Measurements from ENCODE around the gene MARK3. TPM values are rescaled to one million over a fixed set of nuclear protein-coding genes. Genes with fewer than 3 reads are reported as not detected.

The MARK3 gene
- total and polyA plus RNA-seq, 2 of the 4 experiments (the other 2 are of a cell fraction): 78.5 to 80.5 TPM

DNA sequence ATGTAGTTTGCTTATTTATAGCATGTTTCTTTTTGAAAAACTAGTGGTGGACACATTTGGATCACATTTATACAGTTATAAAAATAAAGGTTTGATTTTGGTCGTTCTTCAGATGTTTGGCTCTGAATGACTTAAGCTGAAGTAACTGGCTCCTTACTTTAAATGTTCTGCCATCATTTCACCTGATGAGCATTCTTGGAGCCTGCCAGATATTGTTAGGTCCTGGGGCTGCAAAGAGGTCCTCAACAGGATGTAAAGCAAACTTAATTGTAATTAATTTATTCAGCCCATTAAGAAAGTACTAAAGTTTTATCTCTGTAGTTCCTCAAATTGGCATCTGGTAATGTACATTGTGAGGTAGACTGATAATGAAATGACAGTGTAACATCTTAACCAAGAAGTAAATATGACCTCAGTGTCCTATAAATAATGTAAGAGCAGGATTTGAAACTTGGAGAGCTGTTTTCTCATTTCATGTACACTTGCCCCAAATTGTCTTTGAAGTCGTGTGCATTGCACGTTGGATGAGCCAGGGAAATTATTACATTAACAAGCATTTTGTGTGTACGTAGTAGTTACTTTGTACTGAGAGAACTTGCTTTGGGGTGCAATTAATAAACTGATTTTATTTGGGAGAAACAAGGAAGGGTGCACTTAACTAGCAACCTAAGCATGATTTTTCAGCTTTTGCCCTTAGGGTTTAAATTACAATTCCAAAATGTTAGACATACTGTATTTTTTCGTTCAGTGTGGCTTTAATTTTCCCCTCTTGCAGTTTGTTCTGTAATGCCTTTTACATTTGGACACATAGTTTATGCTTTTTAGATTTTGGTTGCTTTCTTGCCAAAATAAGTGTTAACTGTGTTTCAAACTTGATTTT lies 43.7 kb upstream of the MARK3 start (continued):
- TF ChIP-seq FOS (IDR thresholded peaks at IDR 0.05; ENCODE audit: low read depth, low read length): no peak

DNA sequence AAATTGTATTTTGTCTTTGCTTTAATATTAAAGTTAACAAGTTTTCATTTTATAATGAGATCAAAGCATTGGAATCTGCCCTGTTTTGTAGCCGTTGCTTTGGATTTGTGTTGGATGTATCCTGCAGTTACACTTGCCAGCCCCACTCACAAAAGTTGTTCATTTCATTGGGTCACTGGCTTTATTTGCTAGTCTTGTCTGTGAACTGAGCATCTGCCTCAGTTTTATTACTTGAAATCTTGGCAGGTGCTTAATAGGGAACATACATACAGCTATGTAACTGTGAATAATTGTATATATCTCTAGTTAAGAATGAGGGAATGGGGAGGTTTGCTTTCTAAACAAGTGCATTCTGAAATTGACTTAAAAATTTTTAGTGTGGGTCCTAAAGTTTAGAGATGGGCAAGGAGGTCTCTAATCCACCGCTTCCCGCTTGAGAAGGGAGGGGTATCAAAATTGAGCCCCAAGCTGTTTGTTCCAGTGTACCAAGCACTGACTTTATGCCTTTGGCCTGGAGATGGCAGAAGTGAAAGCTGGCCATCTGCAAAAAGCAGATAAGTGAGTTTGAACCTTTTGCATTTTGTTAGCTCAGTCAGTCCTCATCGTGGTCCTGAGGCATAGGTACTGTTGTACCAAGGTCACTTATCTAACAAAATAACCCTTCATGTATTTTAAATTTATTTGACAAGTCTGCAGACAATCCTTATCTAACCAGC lies 41.9 kb upstream of the MARK3 start:
- Histone ChIP-seq H4K5ac (ENCODE audit: low read depth, low read length) (no peak overlapping the region), H3K79me1 (ENCODE audit: low read depth in 1 of 2, low read length in 2 of 2) (peaks cover 29 to 45% of the 10 kb centered on the region in 2 experiments), H3K18ac (ENCODE audit: low read depth, low read length) (no peak overlapping the region), H3K4me3 (ENCODE audit: insufficient read depth, low read depth, low read length) (no peak overlapping the region), H3K4me1 (ENCODE audit: control insufficient read depth, insufficient read depth, low read length) (no peaks in the 10 kb centered on the region; the same call in 1 of the 2 replicates), H3K9me3 (ENCODE audit: control insufficient read depth, insufficient read depth, low read length) (no peaks in the 10 kb centered on the region), H2BK5ac (ENCODE audit: low read depth, low read length, poor library complexity, severe bottlenecking) (no peak overlapping the region), H3K4me2 (ENCODE audit: low read depth, low read length) (no peak overlapping the region), H4K20me1 (ENCODE audit: insufficient read depth, low read length) (peaks cover 41% of the 10 kb centered on the region), H3K4ac (ENCODE audit: low read depth, low read length) (no peak overlapping the region), H2AFZ (replicated peaks; ENCODE audit: low read length, poor library complexity) (no peak overlapping the region), H3K27ac (ENCODE audit: insufficient read depth, low read length) (no peak overlapping the region), H3K23ac (ENCODE audit: low read depth, low read length) (no peak overlapping the region), H3K9me1 (ENCODE audit: insufficient read depth, low read length) (peaks cover 3% of the 10 kb centered on the region; the same call in 1 of the 2 replicates), H4K91ac (ENCODE audit: insufficient read depth, low read depth, low read length) (no peak overlapping the region), H4K8ac (ENCODE audit: low read depth in 2 of 2, low read length in 2 of 2) (no peak overlapping the region), H3K27me3 (ENCODE audit: control insufficient read depth, insufficient read depth, low read length) (no peaks in the 10 kb centered on the region), H3K9ac (ENCODE audit: low read depth, low read length) (no peak overlapping the region), H2AK9ac (replicated peaks; ENCODE audit: low read depth, low read length, poor library complexity) (no peak overlapping the region), H2BK120ac (ENCODE audit: low read depth, low read length) (no peak overlapping the region), H3K14ac (replicated peaks; ENCODE audit: low read depth, low read length) (no peak overlapping the region), H3K36me3 (ENCODE audit: control insufficient read depth, insufficient read depth, low read length) (peaks cover 56% of the 10 kb centered on the region), H2BK20ac (ENCODE audit: low read depth, low read length) (no peak overlapping the region), H2AK5ac (ENCODE audit: low read depth, low read length) (no peak overlapping the region), H2BK15ac (ENCODE audit: low read depth, low read length) (no peak overlapping the region), H3K56ac (ENCODE audit: extremely low read depth, insufficient read depth, low read length) (no peak overlapping the region)
- ChIA-PET POLR2A (ENCODE audit: unreplicated experiment) (interaction anchor here (0.6 to 0.7 kb wide), 2 partner anchors 26 to 47 kb away, joined by 3 to 5 read pairs; no protein-coding TSS in a partner anchor), CTCF (interaction anchor here (0.6 to 0.8 kb wide), 3 partner anchors 44 to 51 kb away, joined by 3 read pairs; no protein-coding TSS in a partner anchor)
- TF ChIP-seq POLR2A (IDR thresholded peaks at IDR 0.05; ENCODE audit: low read depth, low read length): peak; percentile 50; the same call in 1 of the 2 replicates
- no peak for TF ChIP-seq RCOR1 (IDR thresholded peaks at IDR 0.05; ENCODE audit: insufficient replicate concordance, low read length)
- TF ChIP-seq, protein P1, sequence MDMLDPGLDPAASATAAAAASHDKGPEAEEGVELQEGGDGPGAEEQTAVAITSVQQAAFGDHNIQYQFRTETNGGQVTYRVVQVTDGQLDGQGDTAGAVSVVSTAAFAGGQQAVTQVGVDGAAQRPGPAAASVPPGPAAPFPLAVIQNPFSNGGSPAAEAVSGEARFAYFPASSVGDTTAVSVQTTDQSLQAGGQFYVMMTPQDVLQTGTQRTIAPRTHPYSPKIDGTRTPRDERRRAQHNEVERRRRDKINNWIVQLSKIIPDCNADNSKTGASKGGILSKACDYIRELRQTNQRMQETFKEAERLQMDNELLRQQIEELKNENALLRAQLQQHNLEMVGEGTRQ (IDR thresholded peaks at IDR 0.05; ENCODE audit: low read depth, low read length): no peak
- TF ChIP-seq MAZ (IDR thresholded peaks at IDR 0.05; ENCODE audit: borderline replicate concordance, low read depth, low read length): no peak
- TF ChIP-seq CHD1 (IDR thresholded peaks at IDR 0.05; ENCODE audit: low read depth, low read length): no peak
- no peak for TF ChIP-seq RAD21 (IDR thresholded peaks at IDR 0.05; ENCODE audit: low read length)
- in situ Hi-C loops (cut with MboI; ENCODE audit: low sequenced_read_pairs): no loop called here
- WGBS, 2 experiments (ENCODE audit: extremely low coverage in 2 of 2, insufficient read length in 1 of 2): no CpG with 5 or more reads among the region's 4 CpGs
- dilution Hi-C loops (cut with HindIII; ENCODE audit: low sequenced_read_pairs, unreplicated experiment): no loop called here
- intact Hi-C loops (cut with micrococcal nuclease): no loop called here
- ATAC-seq (ENCODE audit: low read depth) (no peak), DNase-seq (no peak)
- no TSS peak for BruUV-seq (replicated peaks)

Measured in IMR-90 (cell line).